GM12873 (cell line): ENCODE data around the gene SRBD1.

Experiments
- CTCF ChIP-seq: IDR thresholded peaks from 2 replicates; pipeline ENCODE4 v1.5.1; 2012; ENCODE audit warnings: low read depth, mild to moderate bottlenecking, moderate library complexity, low read length, control low read depth; ENCODE audit not compliant: insufficient read depth; ENCODE audit errors: missing control alignments

SRBD1 gene

GRCh38 chr2:45436456-45436855, 174.6 kb downstream of the SRBD1 start:
- TF ChIP-seq CTCF = no peak

- TF ChIP-seq CTCF = no peak
Measured at GRCh38 chr2:45435316-45435715, 175.8 kb downstream of the SRBD1 start.

- no peak for TF ChIP-seq CTCF
Measured at GRCh38 chr2:45433363-45433762, 177.7 kb downstream of the SRBD1 start.

GRCh38 chr2:45432406-45432805, 178.7 kb downstream of the SRBD1 start:
- no peak for TF ChIP-seq CTCF

GRCh38 chr2:45422921-45423320, 188.1 kb downstream of the SRBD1 start:
- TF ChIP-seq CTCF = no peak

GRCh38 chr2:45418532-45418931, 192.5 kb downstream of the SRBD1 start:
- no peak for TF ChIP-seq CTCF

GRCh38 chr2:45415534-45416123, 195.4 kb downstream of the SRBD1 start:
- no peak for TF ChIP-seq CTCF
